Lung (tissue), 12 donors: Measurements from ENCODE around the gene SELE. TPM values are rescaled to one million over a fixed set of nuclear protein-coding genes. Genes with fewer than 3 reads are reported as not detected.

Experiments
- ATAC-seq: fragments of 200-7000 bp; cut with Tn5 transposase; one replicate; pipeline ENCODE4 v1.9.1; 2020; ENCODE audit warnings: moderate number of reproducible peaks; ENCODE audit not compliant: insufficient read depth, low FRiP score
- DNase-seq, 3 donors: peaks; one replicate each; pipeline ENCODE4 v3.0.0-alpha.2; 2013 to 2017
- H3K27ac ChIP-seq, 2 donors: one replicate each; pipeline ENCODE4 v1.5.1; 2013; ENCODE audit warnings: mild to moderate bottlenecking in 2 of 2, moderate library complexity in 2 of 2, control low read depth in 1 of 2, inconsistent platforms in 1 of 2, low read depth in 1 of 2, low read length in 1 of 2
- H3K27me3 ChIP-seq, 3 donors: one replicate each; pipeline ENCODE4 v1.5.1; 2013; ENCODE audit warnings: low read length in 2 of 3; ENCODE audit not compliant: control insufficient read depth in 3 of 3, insufficient read depth in 3 of 3
- H3K36me3 ChIP-seq, 4 donors: one replicate each; pipeline ENCODE4 v1.5.1; 2013; ENCODE audit warnings: low read length in 4 of 4, mild to moderate bottlenecking in 1 of 4, moderate library complexity in 1 of 4; ENCODE audit not compliant: control insufficient read depth in 4 of 4, insufficient read depth in 4 of 4
- H3K4me1 ChIP-seq, 5 donors: one replicate each; pipeline ENCODE4 v1.5.1; 2013; ENCODE audit warnings: low read length in 5 of 5, mild to moderate bottlenecking in 2 of 5, moderate library complexity in 1 of 5; ENCODE audit not compliant: control insufficient read depth in 5 of 5, insufficient read depth in 5 of 5
- H3K4me3 ChIP-seq: one replicate; pipeline ENCODE4 v1.5.1; 2013; ENCODE audit warnings: mild to moderate bottlenecking, control low read depth, moderate library complexity
- H3K9ac ChIP-seq, 2 donors: one replicate each; pipeline ENCODE4 v1.5.1; 2013; ENCODE audit warnings: low read length in 2 of 2, control low read depth in 1 of 2; ENCODE audit not compliant: insufficient read depth in 1 of 2
- H3K9me3 ChIP-seq, 4 donors: one replicate each; pipeline ENCODE4 v1.5.1; 2013; ENCODE audit warnings: low read length in 3 of 4, mild to moderate bottlenecking in 1 of 4, moderate library complexity in 1 of 4; ENCODE audit not compliant: control insufficient read depth in 4 of 4, insufficient read depth in 3 of 4
- WGBS, 2 donors: extraction: QIAGEN DNeasy Blood & Tissue Kit; methylation state at CpG; one replicate each; pipeline ENCODE4 v1.1.7; 2013; 5-methylcytosine and 5-hydroxymethylcytosine counted together
- polyA plus RNA-seq, 2 donors: library from polyadenylated mRNA; stranded (reverse); fragments of 200-250 nt; gene quantifications; one replicate each; pipeline ENCODE4 v1.2.1, GENCODE V29; 2013
- total RNA-seq, 2 donors: library from RNA; depleted of rRNA in 1 of 2; stranded (reverse); fragments of >200 nt in 1 of 2; gene quantifications; one replicate each; pipeline ENCODE4 v1.2.1, GENCODE V29; 2014 to 2021
- TF ChIP-seq, protein P1 (sequence below): IDR thresholded peaks from 2 replicates; pipeline ENCODE4 v1.5.1; 2012; ENCODE audit warnings: mild to moderate bottlenecking; ENCODE audit errors: control extremely low read depth, extremely low read depth
- donor health status: control.
- donor health status: control.
- donor health status: Bipolar disorder and iron deficiency.
- donor health status: healthy.
- donor health status: DM: yes; HTN: yes; CAD: no.

SELE gene
- total and polyA plus RNA-seq, 4 donors = 2.1 to 40.2 (median 3.9) TPM

DNA sequence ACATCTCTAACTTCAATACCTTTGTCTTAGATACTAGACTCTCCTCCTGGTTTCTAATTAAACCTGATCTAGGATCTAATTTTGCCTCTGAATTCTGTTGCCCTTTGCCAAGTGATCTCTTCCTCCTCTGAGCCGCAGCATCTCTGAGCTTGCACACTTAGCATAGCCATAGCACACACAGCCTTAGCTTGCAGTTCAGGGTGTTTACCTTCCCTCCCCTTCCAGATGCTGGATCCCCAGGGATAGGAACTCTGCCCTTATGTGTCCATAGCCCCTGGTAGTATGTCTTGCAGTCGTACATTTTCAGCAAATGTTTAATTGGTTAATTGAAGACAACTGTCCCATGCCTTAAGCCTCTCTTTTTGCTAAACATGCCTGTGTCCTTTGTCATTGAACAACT lies 52.7 kb downstream of the SELE start:
- 62 to 83% methylated on average over 2 of the region's 2 CpGs for WGBS, 2 donors
- Histone ChIP-seq H3K36me3 (no peaks in the 10 kb centered on the region), H3K4me1 (no peaks in the 10 kb centered on the region), H3K4me3 (no peak overlapping the region), H3K27me3 (no peaks in the 10 kb centered on the region), H3K9ac (no peak overlapping the region), H3K9me3 (no peaks in the 10 kb centered on the region), H3K27ac (no peak overlapping the region)
- TF ChIP-seq, protein P1, sequence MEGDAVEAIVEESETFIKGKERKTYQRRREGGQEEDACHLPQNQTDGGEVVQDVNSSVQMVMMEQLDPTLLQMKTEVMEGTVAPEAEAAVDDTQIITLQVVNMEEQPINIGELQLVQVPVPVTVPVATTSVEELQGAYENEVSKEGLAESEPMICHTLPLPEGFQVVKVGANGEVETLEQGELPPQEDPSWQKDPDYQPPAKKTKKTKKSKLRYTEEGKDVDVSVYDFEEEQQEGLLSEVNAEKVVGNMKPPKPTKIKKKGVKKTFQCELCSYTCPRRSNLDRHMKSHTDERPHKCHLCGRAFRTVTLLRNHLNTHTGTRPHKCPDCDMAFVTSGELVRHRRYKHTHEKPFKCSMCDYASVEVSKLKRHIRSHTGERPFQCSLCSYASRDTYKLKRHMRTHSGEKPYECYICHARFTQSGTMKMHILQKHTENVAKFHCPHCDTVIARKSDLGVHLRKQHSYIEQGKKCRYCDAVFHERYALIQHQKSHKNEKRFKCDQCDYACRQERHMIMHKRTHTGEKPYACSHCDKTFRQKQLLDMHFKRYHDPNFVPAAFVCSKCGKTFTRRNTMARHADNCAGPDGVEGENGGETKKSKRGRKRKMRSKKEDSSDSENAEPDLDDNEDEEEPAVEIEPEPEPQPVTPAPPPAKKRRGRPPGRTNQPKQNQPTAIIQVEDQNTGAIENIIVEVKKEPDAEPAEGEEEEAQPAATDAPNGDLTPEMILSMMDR = no peak
- no peak for DNase-seq
- no peak for ATAC-seq

GRCh38 chr1:169680377-169681019 lies 53.4 kb downstream of the SELE start:
- no peak overlapping the region for H3K4me3 ChIP-seq
- no peaks in the 10 kb centered on the region for H3K9me3 ChIP-seq
- 63 to 80% methylated on average over 6 of the region's 6 CpGs for WGBS, 2 donors
- H3K9ac ChIP-seq = no peak overlapping the region
- H3K36me3 ChIP-seq = no peaks in the 10 kb centered on the region
- H3K27me3 ChIP-seq = no peaks in the 10 kb centered on the region
- DNase-seq (no peak), ATAC-seq (no peak)
- no peak overlapping the region for H3K27ac ChIP-seq
- no peaks in the 10 kb centered on the region for H3K4me1 ChIP-seq
- TF ChIP-seq, protein P1 = no peak

- no peak overlapping the region for H3K4me3 ChIP-seq
- no peak overlapping the region for H3K9ac ChIP-seq
- H3K9me3 ChIP-seq = no peaks in the 10 kb centered on the region
- TF ChIP-seq, protein P1 = no peak
- no peaks in the 10 kb centered on the region for H3K4me1 ChIP-seq
- ATAC-seq = no peak
- 64 to 78% methylated on average over 3 of the region's 3 CpGs for WGBS, 2 donors
- H3K36me3 ChIP-seq = no peaks in the 10 kb centered on the region
- H3K27me3 ChIP-seq = no peaks in the 10 kb centered on the region
- DNase-seq = no peak
- H3K27ac ChIP-seq = no peak overlapping the region
Observed at GRCh38 chr1:169679692-169680091, 54.2 kb downstream of the SELE start.

DNA sequence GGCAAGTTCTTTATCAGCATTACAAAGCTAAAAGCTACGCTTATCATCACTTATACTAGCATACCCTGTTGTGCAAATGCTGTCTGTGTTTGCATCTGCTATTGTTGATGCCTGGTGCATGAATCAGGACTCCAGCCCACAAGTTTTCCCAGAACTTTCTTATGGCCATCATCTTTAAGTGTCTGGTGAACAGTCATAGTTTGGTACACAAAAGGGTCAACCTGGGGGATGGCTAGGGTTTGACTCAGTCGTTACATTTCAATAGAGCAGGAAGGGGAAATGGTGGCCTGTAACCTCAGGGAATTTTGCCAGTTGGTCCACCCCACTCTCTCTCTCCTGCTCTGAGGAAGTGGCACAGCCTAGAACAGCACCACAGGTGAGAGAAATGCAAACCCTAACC lies 57.9 kb downstream of the SELE start:
- peak; percentile 53 for ATAC-seq
- TF ChIP-seq, protein P1 = no peak

More for the DNA sequence above, 57.9 kb downstream of the SELE start:
- Histone ChIP-seq H3K27ac (no peak overlapping the region), H3K36me3 (no peaks in the 10 kb centered on the region), H3K4me3 (no peak overlapping the region), H3K27me3 (no peaks in the 10 kb centered on the region), H3K9ac (no peak overlapping the region), H3K4me1 (no peaks in the 10 kb centered on the region), H3K9me3 (no peaks in the 10 kb centered on the region)
- no peak for DNase-seq
- 12 to 19% methylated on average over 2 of the region's 2 CpGs for WGBS, 2 donors
